Measurements from ENCODE around the gene ITPRIPL2. TPM values are rescaled to one million over a fixed set of nuclear protein-coding genes. Genes with fewer than 3 reads are reported as not detected.

ITPRIPL2 gene
- total and polyA plus RNA-seq, 2 of the 13 experiments (the other 11 are each of a cell fraction or from before 2014, with no cell fraction given) = 5.9 to 12.6 TPM

GRCh38 chr16:19132898-19133297, 19.1 kb downstream of the ITPRIPL2 start:
- in situ Hi-C loops (cut with HindIII; ENCODE audit: extremely low pct_ligation_motif_present, low pct_unique_long_range_greater_than_20kb) (no loop called here), intact Hi-C loops (cut with micrococcal nuclease; ENCODE audit: unreplicated experiment) (no loop called here)
- no peak overlapping the region for H2AFZ ChIP-seq (ENCODE audit: low read length)
- no peak overlapping the region for H3K4me3 ChIP-seq (replicated peaks in 1 of 3; ENCODE audit: insufficient read depth in 1 of 3, low read depth in 2 of 3, low read length in 3 of 3)
- no peak for DNase-seq (ENCODE audit: low spot score)
- no TSS peak for BruUV-seq (replicated peaks)
- WGBS (ENCODE audit: low lambda C conversion rate) = 51% methylated on average over 11 of the region's 11 CpGs
- POLR2A ChIA-PET = no interaction called here
- H3K27ac ChIP-seq (ENCODE audit: extremely low read length, insufficient read depth, low read length) = no peak overlapping the region
- H3K4me2 ChIP-seq (ENCODE audit: low read depth, low read length) = no peak overlapping the region
- CTCF ChIA-PET (ENCODE audit: low intra/inter-chr PET ratio, low total read pairs) = no interaction called here
- H4K20me1 ChIP-seq (ENCODE audit: insufficient read depth, low read length) = no peaks in the 10 kb centered on the region
- no peak overlapping the region for H3K9ac ChIP-seq (ENCODE audit: insufficient read depth, low read depth, low read length)
- H3K9me3 ChIP-seq (ENCODE audit: low read length) = no peaks in the 10 kb centered on the region
- no peaks in the 10 kb centered on the region for H3K36me3 ChIP-seq (replicated peaks in 1 of 2; ENCODE audit: control insufficient read depth in 1 of 2, insufficient read depth in 2 of 2, low read length in 2 of 2)
- H3K27me3 ChIP-seq (ENCODE audit: control insufficient read depth in 1 of 2, insufficient read depth in 2 of 2, low read length in 2 of 2) = peaks cover 0 to 16% of the 10 kb centered on the region in 2 experiments; a peak in 3 of 5 replicates
- ATAC-seq = no peak
- TF ChIP-seq SATB2 (CRISPR knock-in tag; IDR thresholded peaks at IDR 0.05) (no peak), GABPA (IDR thresholded peaks at IDR 0.05; ENCODE audit: low read depth, low read length) (no peak), GABPA (CRISPR knock-in tag; IDR thresholded peaks at IDR 0.05; ENCODE audit: low read depth) (0 out of 2 replicates have a peak, but pooled peaks have one; percentile 25), ZNF674 (CRISPR knock-in tag; IDR thresholded peaks at IDR 0.05; ENCODE audit: low read depth) (0 out of 2 replicates have a peak, but pooled peaks have one; percentile 30), ZNF24 (IDR thresholded peaks at IDR 0.05) (no peak), ZFP91 (CRISPR knock-in tag; IDR thresholded peaks at IDR 0.05; ENCODE audit: borderline replicate concordance) (no peak)
- H3K4me1 ChIP-seq (ENCODE audit: insufficient read depth, low read length) = peaks cover 34% of the 10 kb centered on the region
- no peaks in the 10 kb centered on the region for H3K79me2 ChIP-seq (ENCODE audit: insufficient read depth, low read length)
- no peak for FAIRE-seq

GRCh38 chr16:19133600-19133999, 19.8 kb downstream of the ITPRIPL2 start:
- in situ Hi-C loops (cut with HindIII; ENCODE audit: extremely low pct_ligation_motif_present, low pct_unique_long_range_greater_than_20kb) = no loop called here
- TF ChIP-seq MNT (IDR thresholded peaks at IDR 0.05) (peak; percentile 92), CBFB (CRISPR knock-in tag; IDR thresholded peaks at IDR 0.05) (no peak)
- Histone ChIP-seq H3K79me2 (ENCODE audit: insufficient read depth, low read length) (no peaks in the 10 kb centered on the region), H3K4me3 (replicated peaks in 1 of 3; ENCODE audit: insufficient read depth in 1 of 3, low read depth in 2 of 3, low read length in 3 of 3) (no peak overlapping the region), H2AFZ (ENCODE audit: low read length) (no peak overlapping the region), H4K20me1 (ENCODE audit: insufficient read depth, low read length) (no peaks in the 10 kb centered on the region), H3K27ac (ENCODE audit: extremely low read length, insufficient read depth, low read length) (no peak overlapping the region), H3K4me1 (ENCODE audit: insufficient read depth, low read length) (peaks cover 34% of the 10 kb centered on the region), H3K4me2 (ENCODE audit: low read depth, low read length) (no peak overlapping the region), H3K27me3 (ENCODE audit: control insufficient read depth in 1 of 2, insufficient read depth in 2 of 2, low read length in 2 of 2) (peaks cover 0 to 16% of the 10 kb centered on the region in 2 experiments; a peak in 3 of 5 replicates), H3K9ac (ENCODE audit: insufficient read depth, low read depth, low read length) (no peak overlapping the region), H3K9me3 (ENCODE audit: low read length) (no peaks in the 10 kb centered on the region), H3K36me3 (replicated peaks in 1 of 2; ENCODE audit: control insufficient read depth in 1 of 2, insufficient read depth in 2 of 2, low read length in 2 of 2) (no peaks in the 10 kb centered on the region)
- intact Hi-C loops (cut with micrococcal nuclease; ENCODE audit: unreplicated experiment) = no loop called here
- FAIRE-seq = no peak
- CTCF ChIA-PET (ENCODE audit: low intra/inter-chr PET ratio, low total read pairs) = no interaction called here
- no TSS peak for BruUV-seq (replicated peaks)
- ATAC-seq = no peak
- WGBS (ENCODE audit: low lambda C conversion rate) = 7% methylated on average over 1 of the region's 1 CpG
- POLR2A ChIA-PET = interaction anchor here (0.8 kb wide), 1 partner anchor 11 kb away, joined by 3 read pairs; no protein-coding TSS in a partner anchor
- DNase-seq (ENCODE audit: low spot score) = no peak

All from HepG2 (cell line).